Dermis microvascular lymphatic vessel endothelial cell (primary cell): ENCODE results near the gene TOMM40. TPM values are rescaled to one million over a fixed set of nuclear protein-coding genes. Genes with fewer than 3 reads are reported as not detected.

ENCODE experiments used
- DNase-seq, 2 donors: peaks; one replicate each; pipeline versions ENCODE4 v3.0.0 to v3.0.0-alpha.2; 2010; ENCODE audit warnings: low read depth in 2 of 2
- total RNA-seq: library from RNA; depleted of rRNA; stranded (reverse); fragments of >200 nt; gene quantifications from 2 replicates; pipeline ENCODE4 v1.2.1, GENCODE V29; 2014

TOMM40 gene
- total RNA-seq, 1 donor from 2014 or later, result 41.0 TPM

DNA sequence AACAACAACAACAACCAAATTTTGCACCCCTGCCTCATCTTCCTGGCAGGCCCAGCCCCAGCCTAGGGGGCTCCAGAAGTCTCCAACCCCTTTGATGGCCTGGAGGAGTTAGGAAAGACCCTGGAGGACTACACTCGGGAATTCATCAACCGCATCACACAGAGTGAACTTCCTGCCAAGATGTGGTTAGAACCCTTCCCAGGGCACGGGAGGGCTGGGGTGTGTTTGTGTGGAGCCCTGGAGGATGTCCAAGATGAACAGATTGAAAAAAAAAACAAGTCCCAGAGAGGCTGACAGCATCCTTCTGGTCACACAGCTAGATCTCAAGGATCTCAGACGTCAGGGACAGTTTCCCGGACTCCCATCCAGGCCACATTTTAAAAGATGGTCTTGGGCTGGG lies 36.7 kb downstream of the TOMM40 start:
- DNase-seq, result no peak

DNA sequence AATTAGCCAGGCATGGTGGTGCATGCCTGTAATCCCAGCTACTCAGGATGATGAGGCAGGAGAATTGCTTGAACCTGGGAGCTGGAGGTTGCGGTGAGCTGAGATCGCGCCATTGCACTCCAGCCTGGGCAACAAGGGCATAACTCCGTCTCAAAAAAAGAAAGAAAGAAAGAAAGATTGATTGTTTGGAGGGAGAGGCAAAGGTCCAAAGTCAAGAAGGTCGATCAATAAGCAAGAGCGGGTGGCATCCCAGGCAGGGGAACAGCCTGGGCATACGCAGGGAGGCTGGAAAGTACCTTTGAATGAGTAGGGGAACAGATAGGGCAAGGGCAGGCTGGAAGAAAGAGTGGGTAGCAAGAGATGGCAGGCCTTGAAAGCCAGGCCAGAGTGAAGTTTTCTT lies 39.0 kb downstream of the TOMM40 start:
- DNase-seq, result no peak

DNA sequence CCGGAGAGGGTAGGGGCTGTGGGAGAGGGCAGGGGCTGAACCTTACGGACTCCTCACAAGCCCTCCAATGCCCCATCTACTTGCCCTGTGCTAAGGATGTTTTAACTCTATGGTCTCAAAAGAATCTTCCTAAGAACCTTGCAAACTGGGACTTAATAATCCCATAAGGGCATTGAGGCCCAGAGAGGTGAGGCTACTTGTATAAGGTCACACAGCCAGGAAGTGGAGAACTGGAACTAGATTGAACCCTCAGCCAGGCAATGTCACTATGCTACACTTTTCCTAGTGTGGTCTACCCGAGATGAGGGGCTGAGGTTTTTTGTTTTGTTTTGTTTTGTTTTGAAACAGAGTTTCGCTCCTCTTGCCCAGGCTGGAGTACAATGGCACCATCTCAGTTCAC lies 40.5 kb downstream of the TOMM40 start:
- no peak for DNase-seq

DNA sequence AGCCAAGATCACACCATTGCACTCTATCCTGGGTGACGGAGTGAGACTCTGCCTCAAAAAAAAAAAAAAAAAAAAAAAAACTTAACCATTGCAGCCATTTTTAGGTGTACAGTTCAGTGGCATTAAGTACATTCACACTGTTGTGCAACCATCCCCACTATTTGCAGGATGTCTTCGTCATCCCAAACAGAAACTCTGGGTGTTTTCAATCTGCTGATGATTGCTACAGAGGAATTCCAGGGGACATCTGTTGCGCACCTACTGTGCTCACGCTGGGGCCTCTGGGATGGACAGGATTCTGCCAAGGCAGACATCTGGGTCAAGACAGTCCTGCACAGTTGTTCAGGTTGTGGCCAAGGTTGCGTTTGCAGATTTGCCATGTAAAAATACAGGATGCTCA lies 48.6 kb downstream of the TOMM40 start:
- DNase-seq, result no peak

DNA sequence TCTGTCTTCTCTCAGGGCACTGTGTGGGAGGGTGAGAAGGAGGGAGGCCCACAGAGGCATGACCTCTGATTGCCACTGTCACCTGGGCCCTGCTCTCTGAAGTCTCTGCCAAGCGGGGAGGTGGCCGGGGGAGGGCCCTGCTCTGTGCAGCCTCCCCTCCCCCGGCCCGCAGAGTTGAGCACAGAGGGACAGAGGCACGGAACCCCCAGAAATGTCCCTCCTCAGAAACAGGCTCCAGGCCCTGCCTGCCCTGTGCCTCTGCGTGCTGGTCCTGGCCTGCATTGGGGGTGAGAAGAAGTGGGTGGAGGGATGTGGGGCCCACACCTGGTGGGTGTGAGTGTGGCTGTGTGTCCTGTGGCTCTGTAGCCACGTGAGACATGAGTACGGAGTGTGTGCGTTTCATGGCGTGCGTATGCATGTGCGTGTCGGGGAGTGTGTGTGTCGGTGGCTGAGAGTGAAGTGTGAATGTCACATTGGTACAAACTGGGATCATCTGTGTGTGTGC lies 51.1 kb downstream of the TOMM40 start, which contains the start of gene APOC4:
Gene APOC4, plus strand, starts transcription at position 171 of the 505 bp plus-strand sequence. Its CDS starts 41 bp downstream, at position 212.
- no peak for DNase-seq

DNA sequence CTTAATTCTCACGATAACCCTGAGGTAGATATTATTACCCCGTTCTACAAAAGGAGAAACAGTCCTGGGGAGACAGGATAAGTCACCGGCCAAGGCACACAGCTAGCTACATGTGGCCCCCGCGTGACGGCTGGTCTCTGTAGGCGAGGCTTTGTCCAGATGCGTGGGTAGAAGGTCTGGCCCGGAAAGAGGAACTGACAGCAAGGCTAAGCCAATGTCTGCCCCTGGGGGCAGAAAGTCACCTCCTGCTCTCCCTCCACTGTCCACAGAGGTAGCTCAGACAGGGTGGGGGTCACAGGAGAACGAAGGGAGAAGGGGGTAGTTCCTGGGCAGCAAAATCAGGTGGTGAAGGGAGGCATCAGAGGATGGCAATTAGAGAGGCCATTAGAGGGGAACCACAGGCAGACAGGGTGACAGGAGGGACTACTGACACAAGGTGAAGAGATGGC lies 52.8 kb downstream of the TOMM40 start:
- no peak for DNase-seq

DNA sequence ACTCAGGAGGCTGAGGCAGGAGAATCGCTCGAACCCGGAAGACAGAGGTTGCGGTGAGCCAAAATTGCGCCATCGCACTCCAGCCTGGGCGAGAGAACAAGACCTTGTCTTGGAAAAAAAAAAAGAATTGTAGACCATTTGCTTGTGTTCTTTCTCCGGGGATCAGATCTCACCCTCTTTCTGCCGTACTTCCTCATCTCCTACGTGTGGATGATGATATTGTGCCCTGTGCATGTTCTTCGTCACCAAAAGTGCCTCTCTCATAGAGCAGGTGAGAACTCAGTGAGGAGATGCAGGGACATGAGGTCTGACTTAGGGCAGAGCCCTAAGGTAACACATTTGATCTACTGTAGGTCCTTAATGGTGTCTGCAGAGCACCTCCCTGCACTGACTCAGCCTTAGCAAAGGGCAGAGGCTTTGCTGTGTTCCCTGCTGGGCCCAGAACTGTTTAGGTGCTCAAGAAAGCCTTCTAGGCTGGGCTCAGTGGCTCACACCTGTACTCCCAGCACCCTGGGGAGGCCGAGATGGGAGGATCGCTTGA lies 56.1 kb downstream of the TOMM40 start:
- no peak for DNase-seq

DNA sequence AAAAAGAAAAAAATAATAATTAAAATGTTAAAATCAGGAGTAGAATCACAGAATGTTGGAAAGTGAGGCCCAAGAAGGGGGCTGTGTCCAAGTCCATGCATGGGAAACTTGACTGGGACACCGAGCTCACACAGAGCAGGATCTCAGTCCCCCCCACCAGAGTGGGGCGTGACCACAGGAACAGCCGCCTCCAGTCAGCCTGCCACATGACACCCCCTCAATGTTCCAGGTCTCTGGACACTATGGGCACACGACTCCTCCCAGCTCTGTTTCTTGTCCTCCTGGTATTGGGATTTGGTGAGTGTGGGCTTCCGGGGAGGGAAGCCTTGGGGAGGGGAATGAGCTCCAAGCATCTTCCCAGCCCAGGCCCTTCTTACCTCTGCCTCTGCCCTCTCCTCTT lies 57.2 kb downstream of the TOMM40 start:
- no peak for DNase-seq

DNA sequence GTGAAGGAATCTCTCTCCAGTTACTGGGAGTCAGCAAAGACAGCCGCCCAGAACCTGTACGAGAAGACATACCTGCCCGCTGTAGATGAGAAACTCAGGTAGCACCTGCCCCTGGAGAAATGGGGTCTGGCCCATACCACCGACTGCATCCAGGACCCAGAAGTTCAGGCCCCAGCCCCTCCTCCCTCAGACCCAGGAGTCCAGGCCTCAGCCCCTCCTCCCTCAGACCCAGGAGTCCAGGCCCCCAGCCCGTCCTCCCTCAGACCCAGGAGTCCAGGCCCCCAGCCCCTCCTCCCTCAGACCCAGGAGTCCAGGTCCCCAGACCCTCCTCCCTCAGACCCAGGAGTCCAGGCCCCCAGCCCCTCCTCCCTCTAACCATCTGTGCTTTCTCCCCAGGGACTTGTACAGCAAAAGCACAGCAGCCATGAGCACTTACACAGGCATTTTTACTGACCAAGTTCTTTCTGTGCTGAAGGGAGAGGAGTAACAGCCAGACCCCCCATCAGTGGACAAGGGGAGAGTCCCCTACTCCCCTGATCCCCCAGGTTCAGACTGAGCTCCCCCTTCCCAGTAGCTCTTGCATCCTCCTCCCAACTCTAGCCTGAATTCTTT lies 57.8 kb downstream of the TOMM40 start:
- no peak for DNase-seq

DNA sequence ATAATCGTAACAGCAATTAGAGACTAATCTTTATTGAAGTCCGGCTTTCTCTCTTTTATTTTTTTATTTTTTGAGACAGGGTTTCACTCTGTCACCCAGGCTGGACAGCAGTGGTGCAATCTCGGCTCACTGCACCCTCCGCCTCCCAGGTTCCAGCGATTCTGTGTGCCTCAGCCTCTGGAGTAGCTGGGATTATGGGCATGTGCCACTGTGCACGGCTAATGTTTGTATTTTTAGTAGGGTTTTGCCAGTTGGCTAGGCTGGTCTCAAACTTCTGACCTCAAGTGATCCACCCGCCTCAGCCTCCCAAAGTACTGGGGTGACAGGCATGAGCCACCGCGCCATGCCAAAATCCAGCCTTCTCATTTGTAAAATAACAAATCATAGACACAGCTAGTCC lies 58.5 kb downstream of the TOMM40 start:
- no peak for DNase-seq

DNA sequence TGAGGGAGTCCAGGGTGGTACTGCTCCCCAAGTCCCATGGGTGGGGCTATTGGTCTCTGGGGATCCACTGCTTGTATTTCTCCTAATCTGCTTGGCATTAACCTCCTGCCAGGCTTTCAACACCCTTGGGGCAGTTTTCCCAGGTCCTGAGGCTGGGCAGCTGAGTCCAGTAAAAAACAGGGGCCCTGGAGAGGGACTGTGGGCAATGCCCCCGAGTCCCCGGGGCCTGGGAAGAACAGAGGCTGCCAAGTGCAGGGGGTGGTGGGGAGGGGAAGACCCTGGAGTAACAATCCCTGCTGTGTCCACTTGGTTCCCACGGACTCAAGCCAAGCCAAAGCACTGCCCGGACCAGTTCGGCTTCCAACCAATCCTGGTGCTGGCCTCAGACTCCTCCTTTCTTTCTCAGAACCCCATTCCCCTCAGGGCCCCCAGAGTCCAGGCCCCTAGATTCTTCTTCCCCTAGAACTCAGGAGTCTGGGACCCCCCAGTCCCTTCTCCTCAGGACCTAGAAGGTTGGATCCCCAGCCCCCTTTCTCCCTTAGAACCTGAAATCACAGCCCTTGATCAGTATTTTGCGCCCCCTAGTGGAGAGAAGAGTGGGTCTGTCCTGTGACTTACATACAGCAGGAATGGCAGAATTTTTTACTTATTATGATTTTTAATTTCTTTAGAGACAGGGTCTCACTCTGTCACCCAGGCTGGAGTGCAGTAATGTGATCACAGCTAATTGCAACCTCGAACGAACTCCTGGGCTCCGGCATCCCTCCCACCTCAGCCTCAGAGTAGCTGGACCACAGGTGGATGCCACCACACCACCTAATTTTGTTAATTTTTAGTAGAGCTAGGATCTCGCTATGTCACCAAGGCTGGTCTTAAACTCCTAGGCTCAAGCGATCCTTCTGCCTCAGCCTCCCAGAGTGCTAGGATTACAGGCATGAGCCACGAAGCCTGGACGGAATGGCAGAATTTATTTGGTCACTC lies 60.4 kb downstream of the TOMM40 start:
- DNase-seq, result peak; percentile 71 to 86

Other genes with a start within 250 kb of the TOMM40 start
- 53.8 and 84.7 TPM in 2 replicates for gene PVR, start 247.3 kb upstream of the TOMM40 start, total RNA-seq
- gene CEACAM19, start 219.8 kb upstream of the TOMM40 start, total RNA-seq, result 0.51 and 1.1 TPM in 2 replicates
- gene CEACAM16, start 192.1 kb upstream of the TOMM40 start, total RNA-seq, result not detected in 2 replicates
- gene BCL3, start 142.5 kb upstream of the TOMM40 start, total RNA-seq, result 1.4 and 3.8 TPM in 2 replicates
- 0.13 TPM in 1 of 2 replicates, not detected in the other for gene CBLC, start 113.4 kb upstream of the TOMM40 start, total RNA-seq
- gene BCAM, start 82.2 kb upstream of the TOMM40 start, total RNA-seq, result 14.9 and 40.6 TPM in 2 replicates
- gene NECTIN2, start 45.0 kb upstream of the TOMM40 start, total RNA-seq, result 75.6 and 127 TPM in 2 replicates
- gene APOE, start 14.5 kb downstream of the TOMM40 start, total RNA-seq, result 0.64 and 3.5 TPM in 2 replicates
- 0.63 and 1.8 TPM in 2 replicates for gene APOC1, start 23.4 kb downstream of the TOMM40 start, total RNA-seq
- gene APOC4, start 51.0 kb downstream of the TOMM40 start, total RNA-seq, result not detected in 2 replicates
- gene APOC2, start 54.8 kb downstream of the TOMM40 start, total RNA-seq, result not detected in 2 replicates
- 23.2 and 52.6 TPM in 2 replicates for gene CLPTM1, start 64.1 kb downstream of the TOMM40 start, total RNA-seq
- gene RELB, start 110.2 kb downstream of the TOMM40 start, total RNA-seq, result 8.2 and 16.2 TPM in 2 replicates
- gene CLASRP, start 147.8 kb downstream of the TOMM40 start, total RNA-seq, result 4.2 and 6.6 TPM in 2 replicates
- 0.13 and 0.25 TPM in 2 replicates for gene ZNF296, start 185.2 kb downstream of the TOMM40 start, total RNA-seq
- gene GEMIN7, start 188.0 kb downstream of the TOMM40 start, total RNA-seq, result 17.7 and 22.0 TPM in 2 replicates
- gene PPP1R37, start 201.9 kb downstream of the TOMM40 start, total RNA-seq, result 18.2 and 26.4 TPM in 2 replicates